ENCODE results near the gene STARD9.
"Not testable (repeated sequence)": the region's sequence is repeated elsewhere in the genome, so short reads cannot be mapped to it uniquely, and the experiment has no call there.

STARD9 gene

DNA sequence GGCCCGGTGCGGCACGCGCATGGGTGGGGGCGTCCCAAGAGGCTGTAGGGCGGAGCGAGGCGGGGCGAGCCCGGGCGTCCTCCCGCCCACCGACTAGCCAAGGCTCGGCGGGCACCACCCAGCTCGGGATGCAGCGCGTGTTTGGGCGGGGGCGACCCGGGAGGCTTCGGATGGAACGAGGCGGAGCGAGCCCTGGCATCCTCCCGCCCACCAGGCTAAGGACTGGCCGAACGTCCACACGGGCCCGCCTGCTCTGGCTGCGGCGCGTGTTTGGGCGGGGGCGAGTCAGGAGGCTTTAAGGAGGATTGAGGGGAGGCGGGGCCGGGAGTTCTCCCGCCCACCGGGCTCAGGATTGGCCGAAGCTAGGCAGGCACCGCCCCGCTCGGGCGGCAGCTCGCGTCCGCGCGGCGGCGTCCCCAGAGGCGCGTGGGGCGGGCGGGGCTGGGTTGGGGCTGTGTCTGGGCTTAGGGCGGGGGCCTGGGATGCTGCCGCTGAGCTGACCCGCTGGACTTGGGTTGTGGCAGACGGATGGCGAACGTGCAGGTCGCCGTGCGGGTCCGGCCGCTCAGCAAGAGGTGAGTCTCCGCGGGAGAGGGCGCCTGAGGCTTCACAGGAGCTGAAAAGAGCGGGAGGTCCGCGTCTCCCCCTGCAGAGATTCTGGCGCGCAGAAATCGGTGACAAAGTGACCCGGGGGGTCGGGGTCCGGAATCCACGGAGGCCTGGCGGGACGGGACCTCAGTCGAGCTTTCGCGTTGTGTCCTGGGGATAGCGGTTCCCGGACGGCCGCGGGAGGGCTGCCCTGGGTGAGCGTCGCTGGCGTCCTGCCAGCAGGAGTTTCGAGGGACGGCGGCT is at the start of gene STARD9:
Gene STARD9, plus strand, starts transcription at position 419 of the 852 bp plus-strand sequence. Its CDS starts 110 bp downstream, at position 529.
- DNase-seq (ENCODE audit: low read depth), result peak; percentile 87

DNA sequence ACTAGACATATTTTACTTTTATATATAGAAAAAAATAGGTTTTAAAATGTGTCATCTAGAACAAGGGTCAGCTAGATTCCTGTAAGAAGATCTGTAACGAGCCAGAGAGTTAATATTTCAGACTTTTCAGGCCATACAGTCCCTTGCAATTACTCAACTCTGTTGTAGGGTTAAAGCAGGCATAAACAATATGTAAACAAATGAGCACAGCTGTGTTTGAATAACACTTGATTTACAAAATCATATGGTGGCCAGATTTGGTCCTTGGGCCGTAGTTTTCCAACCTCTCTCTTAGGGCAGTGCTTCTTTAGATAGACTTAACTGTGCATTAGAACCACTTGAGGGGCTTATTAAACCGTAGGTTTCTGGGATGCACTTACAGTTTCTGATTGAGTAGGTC is 46.4 kb upstream of the STARD9 start:
- no peak for DNase-seq (ENCODE audit: low read depth)

DNA sequence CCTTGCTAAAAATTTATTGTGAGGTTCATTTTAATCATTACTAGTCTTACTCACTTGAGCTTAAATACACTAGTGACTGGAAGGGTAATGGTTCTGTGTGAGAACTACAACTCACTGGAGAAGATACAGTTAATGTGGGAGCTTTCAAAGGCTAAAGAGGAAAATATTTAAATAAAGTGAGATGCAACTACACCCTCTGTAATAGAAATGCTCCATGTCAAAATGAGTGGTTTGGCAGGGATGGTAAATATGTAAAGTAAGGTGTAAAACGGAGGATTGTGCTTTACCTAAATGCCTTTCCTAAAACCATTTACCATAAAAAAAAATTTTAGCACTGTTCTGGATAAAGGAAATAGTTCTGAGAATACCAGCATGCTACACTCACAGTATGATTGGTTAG is 42.2 kb upstream of the STARD9 start:
- DNase-seq (ENCODE audit: low read depth), result no peak

DNA sequence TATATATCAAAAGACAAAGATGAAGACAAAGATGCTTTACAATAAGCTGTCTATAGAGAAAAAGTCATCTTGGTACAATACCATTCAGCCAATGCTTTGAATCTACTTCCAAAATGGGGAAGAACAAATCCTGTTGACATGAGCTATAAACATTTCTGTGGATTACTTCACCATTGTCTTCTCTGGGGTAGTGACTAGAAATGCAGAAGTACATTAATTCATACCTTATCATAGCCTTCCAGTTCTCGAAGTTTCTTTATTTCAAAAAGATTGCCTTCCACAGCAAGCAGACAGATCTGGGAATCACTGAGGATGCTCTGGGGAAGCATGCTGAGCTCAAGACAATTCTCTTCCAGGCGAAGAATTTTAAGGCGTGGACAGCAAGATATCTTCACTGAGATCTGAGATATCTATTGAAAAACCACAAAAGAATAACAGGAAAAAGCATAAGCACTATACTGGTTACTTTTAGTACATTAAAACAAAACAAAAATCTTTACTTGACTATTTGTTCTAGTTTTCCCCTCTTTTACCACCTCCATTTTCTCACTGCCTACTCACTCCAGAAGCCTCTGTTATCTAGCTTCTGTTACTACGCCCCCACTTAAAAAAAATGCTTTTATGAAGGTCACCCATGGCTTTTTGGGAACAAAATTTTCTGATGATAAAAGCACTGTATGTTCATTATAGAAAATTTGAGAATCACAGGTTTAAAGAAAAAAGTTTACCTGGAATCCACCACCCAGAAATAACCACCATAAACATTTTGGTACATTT is 30.4 kb upstream of the STARD9 start:
- no peak for DNase-seq (ENCODE audit: low read depth)

DNA sequence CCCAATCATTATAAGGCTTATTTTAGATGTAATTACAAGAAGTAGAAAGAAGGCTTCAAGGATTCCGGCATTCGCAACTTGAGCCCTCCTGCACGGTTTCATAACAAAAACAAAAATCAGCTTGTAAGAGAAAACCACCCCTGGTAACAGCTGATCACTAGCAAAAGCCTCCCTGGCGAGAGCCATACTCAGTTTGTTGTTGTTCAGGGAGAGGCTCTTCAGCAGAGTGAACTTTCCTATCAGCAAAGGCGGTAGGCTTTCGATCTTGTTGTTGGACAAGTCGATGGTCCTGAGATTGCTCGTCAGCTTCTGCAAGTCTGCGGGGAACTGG is 27.5 kb upstream of the STARD9 start:
- no peak for DNase-seq (ENCODE audit: low read depth)

DNA sequence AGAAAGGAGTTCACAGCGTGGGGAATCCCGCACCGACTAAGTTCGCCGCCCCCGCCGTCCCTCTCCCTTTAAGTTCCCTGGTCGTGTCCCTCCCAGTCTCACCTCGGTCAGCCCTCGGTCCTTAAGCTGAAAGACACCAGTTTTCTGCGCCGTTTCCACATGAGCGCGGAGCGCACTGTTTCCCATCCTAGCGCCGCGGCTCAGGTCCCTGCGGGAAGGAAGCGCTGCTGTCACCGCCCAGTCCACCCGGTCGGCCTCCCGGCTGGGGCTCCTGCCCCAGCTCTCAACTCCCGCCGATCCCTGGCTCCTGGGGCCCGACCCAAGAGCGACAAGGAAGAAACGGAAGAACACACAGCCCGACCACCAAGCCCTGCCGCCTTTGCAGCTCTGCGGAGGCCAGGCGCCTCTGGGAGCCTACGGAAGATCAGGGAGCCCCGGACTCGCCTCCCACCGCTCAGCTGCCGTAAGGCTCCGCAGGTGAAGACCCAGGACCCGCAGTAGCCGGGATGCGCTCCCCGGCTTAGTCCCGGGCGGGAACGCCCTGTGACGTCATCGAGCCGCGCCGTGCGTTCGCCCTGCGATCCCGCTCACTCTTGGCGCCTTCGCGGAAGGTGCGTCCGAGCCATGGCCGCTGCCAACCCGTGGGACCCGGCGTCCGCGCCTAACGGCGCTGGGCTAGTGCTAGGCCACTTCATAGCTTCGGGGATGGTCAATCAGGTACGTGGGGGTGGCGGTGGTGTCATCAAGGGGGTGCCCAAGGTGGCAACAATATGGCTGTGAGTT is 27.0 kb upstream of the STARD9 start, which contains the start of the genes HAUS2 and LRRC57:
Gene HAUS2, plus strand, starts transcription at position 590 of the 783 bp plus-strand sequence. Its CDS starts 35 bp downstream, at position 625.
Gene LRRC57, minus strand, starts transcription at position 545 of the 783 bp plus-strand sequence. Its CDS starts 359 bp downstream, at position 186.
- DNase-seq (ENCODE audit: low read depth), result peak; percentile 78

DNA sequence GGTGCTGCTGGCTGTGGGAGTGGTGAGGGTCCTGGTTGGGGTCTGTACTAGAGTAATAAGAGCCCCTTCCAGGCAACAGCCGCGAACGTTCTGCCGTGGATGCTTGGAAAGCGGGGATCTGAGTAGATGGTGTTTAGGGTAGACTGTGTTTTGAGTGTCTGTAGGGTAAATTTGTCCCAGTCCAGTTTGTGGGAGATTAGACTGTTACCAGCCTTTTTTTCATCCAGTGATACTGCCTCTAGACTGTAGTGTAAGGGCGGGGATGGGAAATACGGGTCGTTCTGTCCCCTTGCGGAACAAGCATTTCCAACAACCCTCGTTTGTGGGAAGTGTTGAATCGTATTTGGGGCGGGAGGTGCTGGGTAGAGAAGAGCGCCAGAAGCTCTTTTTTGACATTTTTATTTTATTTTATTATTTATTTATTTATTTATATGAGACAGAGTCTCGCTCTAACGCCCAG is 26.3 kb upstream of the STARD9 start:
- DNase-seq (ENCODE audit: low read depth), result no peak

DNA sequence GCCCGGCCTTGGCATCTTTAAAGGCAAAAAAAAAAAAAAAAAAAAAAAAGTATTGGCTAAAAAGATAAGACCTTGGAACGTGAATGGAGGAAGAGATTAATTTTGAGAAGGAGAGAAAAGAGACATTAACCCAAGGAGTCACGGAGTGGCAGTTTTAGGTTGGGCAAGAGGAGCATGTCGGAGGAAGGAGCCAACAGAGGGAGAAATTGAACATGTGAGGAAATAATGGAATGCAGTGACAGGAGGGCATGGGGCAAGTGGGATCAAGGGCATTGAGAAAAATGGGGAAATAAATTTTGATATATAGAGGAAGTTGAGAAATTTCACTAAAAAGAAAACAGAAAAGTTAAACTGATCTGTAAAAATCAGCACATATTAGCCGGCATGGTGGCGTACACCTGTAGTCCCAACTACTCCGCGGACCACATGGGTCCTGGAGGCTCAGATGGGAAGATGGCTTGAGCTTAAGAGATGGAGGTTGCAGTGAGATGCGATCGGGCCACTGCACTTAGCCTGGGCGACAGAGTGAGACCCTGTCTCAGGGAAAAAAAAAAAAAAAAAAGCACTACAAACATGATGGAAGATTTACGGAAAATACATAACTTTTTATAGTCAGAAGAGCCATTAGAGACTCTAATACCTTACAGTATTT is 25.5 kb upstream of the STARD9 start:
- DNase-seq (ENCODE audit: low read depth), result no peak

DNA sequence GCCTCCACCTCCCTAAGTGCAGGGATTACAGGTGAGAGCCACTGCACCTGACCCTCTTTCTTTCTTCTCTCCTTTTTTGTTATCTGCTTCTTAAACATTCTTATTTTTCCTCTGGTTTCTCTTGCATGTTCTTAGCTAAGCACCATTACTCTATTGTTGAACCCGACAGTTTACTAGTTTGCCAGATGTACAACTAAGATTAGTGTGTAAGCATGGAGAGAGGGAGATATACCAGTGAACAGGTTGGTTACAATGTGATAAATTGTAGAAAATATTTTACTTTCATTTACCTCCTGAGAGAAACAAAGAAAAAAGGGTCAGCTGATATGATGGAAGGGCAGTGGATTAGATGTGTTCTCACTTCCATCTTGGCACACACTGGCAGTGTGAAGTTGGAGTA is 21.9 kb upstream of the STARD9 start:
- DNase-seq (ENCODE audit: low read depth), result no peak

DNA sequence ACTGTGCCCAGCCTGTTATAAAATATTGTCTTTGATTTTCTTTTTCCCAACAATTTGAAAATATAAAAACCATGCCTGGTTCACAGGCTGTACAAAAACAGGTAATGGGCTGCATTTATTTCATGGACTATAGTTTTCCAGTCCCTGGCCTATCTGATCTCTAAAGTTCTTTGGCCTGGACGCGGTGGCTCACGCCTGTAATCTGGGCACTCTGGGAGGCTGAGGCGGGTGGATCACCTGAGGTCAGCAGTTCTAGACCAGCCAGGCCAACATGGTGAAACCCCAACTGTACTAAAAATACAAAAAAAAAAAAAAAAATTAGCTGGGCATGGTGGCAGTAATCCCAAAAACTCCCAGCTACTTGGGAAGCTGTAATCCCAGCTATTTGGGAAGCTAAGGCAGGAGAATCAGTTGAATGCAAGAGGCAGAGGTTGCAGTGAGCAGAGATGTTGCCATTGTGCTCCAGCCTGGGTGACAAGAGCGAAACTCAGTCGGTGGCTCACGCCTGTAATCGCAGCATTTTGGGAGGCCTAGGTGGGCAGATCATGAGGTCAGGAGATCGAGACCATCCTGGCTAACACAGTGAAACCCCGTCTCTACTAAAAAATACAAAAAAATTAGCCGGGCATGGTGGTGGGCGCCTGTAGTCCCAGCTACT is 18.7 kb upstream of the STARD9 start:
- DNase-seq (ENCODE audit: low read depth), result not testable (repeated sequence)

DNA sequence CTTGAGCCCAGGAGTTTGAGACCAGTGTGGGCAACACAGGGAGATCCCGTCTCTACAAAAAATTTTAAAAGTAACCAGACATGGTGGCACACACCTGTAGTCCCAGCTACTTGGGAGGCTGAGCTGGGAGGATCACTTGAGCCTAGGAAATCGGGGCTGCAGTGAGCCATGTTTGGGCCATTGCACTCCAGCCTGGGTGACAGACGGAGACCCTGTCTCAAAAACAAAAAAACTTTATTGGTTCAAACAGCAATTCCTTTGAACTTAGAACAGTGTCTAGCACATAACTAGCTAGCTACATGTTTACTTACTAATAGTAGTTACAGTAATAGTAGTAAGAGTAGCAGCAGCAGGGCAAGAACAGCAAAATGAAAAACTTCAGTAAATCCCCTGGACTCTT is 16.7 kb upstream of the STARD9 start:
- no peak for DNase-seq (ENCODE audit: low read depth)

DNA sequence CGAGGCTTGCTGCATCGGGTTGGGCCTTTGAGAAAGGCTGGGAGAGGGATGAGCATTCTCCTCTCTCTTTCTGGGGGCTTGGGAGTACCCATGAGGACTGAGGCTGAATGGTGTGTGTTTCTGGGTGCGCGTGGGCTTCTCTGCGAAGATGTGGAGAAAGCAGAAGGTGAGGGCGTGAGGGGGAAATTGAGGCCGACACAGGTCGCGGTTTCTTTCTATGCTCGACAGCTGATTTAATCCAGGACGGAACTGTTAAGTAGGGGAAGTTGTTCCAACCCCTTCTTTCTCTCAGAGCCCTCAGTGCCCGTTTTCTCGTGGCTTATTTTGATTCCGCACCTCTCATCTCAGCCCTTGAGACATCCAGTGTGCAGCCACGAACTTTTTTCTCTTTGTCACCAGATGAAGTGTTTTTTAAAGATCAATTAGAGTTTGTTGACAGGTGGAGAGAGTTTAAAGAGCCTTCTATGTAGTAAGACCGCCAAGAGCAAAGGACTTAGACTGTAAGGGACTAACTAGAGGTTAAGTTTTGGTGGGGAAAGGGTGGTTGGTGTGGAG is 711 bp downstream of the STARD9 start:
- DNase-seq (ENCODE audit: low read depth), result no peak

DNA sequence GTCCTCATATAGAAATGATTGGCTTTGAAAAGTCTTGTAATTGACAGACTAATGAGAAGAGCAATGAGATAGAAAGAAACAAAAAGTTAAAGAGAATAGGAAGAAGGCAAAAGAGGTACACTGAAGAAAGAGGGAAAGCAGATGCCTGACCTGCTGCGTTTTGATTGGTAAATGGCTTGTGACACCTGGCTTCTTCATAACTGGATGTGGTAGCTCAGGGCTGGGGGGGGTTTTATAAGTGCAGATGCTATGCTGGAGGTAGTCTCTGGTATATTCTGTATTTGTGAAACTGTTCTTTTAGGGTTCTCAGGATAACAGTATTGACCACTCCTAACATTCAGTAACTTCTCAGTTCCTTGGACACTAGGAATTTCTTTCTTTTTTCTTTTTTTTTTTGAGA is 1.4 kb downstream of the STARD9 start:
- no peak for DNase-seq (ENCODE audit: low read depth)

DNA sequence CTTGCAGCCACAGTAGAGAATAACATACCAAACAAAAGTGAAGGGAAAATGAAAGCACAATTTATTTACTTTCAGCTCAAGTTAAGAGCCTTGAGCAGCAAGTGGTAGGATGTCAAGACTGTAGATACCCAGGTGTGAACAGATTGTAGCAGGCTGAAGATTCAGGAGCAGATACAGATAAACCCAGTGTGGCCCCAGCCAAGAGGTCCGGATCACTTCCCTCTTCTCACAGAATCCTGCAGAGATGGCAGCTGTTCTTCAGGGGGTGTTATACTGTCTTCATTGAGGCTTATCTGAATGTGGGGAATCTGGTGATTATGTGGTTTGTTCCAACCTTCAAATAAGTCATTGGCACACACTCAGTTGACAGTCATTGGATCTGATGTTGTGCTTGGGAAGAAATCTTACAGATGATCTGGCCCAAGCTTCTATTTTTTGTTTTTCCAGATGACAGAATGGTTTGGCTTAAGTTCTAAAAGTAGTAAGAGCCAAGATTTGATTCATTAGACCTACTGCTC is 2.2 kb downstream of the STARD9 start:
- DNase-seq (ENCODE audit: low read depth), result no peak

DNA sequence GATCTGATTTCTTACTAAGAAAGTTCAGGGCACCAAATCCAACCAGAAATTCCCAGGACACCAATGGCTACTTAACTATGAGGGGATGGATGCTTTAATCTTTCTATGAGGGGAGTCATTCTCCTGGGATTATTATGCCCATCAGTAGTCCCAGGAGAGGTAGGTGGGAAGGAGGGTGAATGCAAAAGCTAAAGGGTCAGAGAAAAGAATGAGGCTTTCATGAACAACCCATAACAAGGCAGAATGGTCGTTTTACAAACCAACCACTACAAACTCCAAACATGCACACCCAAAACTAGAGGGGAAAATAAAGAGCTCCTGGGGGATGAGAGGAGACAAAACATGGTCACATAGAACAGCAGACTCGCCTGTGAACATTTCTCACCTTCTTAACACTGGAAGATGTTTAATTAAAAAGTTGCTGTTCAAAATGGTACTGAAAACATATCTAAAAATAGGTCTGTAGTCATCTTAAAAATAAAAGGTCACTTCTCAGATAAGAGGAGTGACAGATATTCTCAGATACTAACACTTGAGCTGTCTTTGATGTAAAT is 3.7 kb downstream of the STARD9 start:
- no peak for DNase-seq (ENCODE audit: low read depth)

DNA sequence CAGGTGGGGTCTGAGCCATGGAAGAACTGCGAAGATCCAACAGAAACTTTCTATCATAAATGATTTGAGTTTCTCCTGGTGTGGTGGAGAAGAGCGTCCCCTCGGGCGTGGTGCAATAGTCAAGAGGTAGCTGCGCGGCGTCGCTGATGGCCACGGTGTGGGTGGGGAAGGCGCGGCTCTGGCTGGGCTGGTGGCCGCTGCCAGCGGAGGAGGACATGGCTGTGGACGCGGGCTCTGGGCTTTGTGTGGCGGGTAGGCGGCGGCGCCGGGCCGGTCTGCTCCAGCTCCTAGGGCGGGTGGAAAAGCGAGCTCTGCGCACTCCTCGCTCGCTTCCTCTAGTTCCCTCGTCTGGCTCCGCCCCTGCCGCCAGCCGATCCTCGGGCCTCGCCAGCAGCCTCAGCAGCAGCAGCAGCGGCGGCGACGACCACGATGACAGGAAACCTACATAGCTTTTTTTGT is 5.9 kb downstream of the STARD9 start:
- peak; percentile 63 for DNase-seq (ENCODE audit: low read depth)

DNA sequence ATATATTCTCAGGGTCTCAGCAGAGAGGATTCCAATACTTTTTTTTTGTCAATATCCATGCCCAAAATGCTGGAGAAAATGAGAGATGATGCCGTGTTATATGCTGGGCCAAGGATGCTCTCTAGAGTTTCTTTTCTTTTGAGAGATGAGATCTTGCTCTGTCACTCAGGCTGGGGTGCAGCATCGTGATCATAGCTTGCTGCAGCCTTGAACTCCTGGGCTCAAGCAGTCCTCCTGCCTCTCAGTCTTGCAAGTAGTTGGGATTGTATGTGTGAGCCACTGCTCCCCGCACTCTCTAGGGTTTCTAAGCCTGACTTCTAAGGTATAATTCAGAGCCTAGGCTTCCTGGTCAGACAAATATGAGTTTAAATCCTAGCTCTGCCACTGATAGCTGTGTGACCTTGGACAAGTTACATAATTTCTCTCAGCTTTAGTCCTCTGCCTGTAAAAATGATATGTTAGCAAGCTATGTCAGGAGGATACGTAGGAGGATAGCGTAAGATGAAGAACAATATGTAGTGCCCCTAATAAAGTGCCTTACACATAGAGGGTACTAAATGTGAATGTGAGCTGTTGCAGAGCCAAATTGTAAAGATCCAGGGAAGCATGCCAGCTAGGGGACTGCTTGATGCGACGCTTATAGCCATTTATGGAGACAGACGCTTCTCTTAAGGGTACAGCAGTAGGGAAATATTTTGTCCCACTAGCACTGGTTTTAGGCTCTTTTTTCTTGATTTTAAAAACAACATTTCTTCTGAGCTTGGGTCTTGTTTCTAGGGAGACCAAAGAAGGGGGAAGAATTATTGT is 7.4 kb downstream of the STARD9 start:
- DNase-seq (ENCODE audit: low read depth), result no peak

DNA sequence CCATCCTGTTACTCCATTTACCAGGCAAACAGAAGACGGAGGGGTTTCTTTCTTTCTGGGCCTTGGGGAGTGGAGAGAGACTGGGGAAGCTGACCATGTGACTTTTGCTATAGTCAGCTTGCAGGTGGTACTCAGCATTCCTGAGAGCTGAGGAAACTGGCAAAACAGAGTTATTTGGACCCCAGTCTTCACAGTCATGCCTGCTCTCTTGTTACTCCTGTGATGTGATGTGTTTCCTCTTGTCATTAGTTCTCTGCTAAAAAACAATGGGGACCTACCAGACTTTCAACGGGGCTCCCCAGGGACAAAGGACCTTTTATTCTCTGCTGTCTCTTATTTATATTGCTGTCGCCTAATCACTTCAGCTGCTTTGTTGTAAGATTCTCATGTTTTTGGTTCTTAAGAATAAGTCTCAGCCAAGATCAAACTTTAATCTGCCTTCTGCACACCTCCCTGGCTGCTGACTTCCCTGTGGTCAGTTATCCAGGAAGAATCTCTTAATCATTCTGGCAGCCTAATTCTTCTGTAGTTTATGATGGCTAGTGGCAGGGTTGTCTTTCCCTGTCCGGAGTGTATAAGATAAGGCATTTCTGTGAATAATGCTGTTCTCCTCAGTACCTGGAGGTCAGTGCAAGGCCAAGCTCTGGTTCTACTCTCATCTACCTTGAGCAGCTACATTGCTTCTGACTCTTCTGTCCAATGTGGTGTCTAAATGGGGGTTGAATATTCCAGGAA is 8.8 kb downstream of the STARD9 start:
- DNase-seq (ENCODE audit: low read depth), result no peak

Data from stimulated activated CD8-positive, alpha-beta memory T cell treated with anti-CD3 and anti-CD28 coated beads, Interleukin-12 subunit alpha, Interleukin-12 subunit beta, amount 100 ng/mL, for 1 hour (primary cell).